Epithelial cell of proximal tubule (primary cell): ENCODE results near the gene MRPL48. TPM values are rescaled to one million over a fixed set of nuclear protein-coding genes. Genes with fewer than 3 reads are reported as not detected.
A peak's percentile ranks its signal among the peaks of the same experiment; 100 is the strongest.

Experiments used
- DNase-seq: peaks from one replicate; pipeline ENCODE4 v3.0.0-alpha.2; 2011; ENCODE audit warnings: low read depth
- H3K4me3 ChIP-seq: 2 replicates; pipeline ENCODE4 v1.5.1; 2011; ENCODE audit warnings: low read depth, mild to moderate bottlenecking, low read length
- CTCF ChIP-seq: conservative IDR thresholded peaks from 2 replicates; pipeline ENCODE4 v1.5.1; 2012; ENCODE audit warnings: low read depth, mild to moderate bottlenecking, low read length
- total RNA-seq: library from RNA; depleted of rRNA; stranded (reverse); fragments of >200 nt; gene quantifications from 2 replicates; pipeline ENCODE4 v1.2.3, GENCODE V29; 2015

MRPL48 gene
- total RNA-seq, 1 donor from 2014 or later, result 49.4 TPM

- no peak for TF ChIP-seq CTCF
- no peak for DNase-seq
- no peak overlapping the region for H3K4me3 ChIP-seq
Measured at GRCh38 chr11:73889536-73889935, 101.9 kb downstream of the MRPL48 start.

- TF ChIP-seq CTCF, result no peak
- no peak for DNase-seq
- H3K4me3 ChIP-seq, result no peak overlapping the region
Measured at GRCh38 chr11:73893041-73893440, 105.4 kb downstream of the MRPL48 start.

GRCh38 chr11:73894725-73895335 lies 107.2 kb downstream of the MRPL48 start:
- no peak overlapping the region for H3K4me3 ChIP-seq
- no peak for TF ChIP-seq CTCF
- DNase-seq, result no peak

GRCh38 chr11:73902303-73902702 lies 114.6 kb downstream of the MRPL48 start:
- DNase-seq, result no peak
- no peak for TF ChIP-seq CTCF
- no peak overlapping the region for H3K4me3 ChIP-seq

GRCh38 chr11:73907191-73907590 lies 119.5 kb downstream of the MRPL48 start:
- H3K4me3 ChIP-seq, result no peak overlapping the region
- TF ChIP-seq CTCF, result peak; percentile 51
- DNase-seq, result peak; percentile 18

- DNase-seq, result no peak
- no peak for TF ChIP-seq CTCF
- no peak overlapping the region for H3K4me3 ChIP-seq
Measured at GRCh38 chr11:73912026-73912425, 124.4 kb downstream of the MRPL48 start.

GRCh38 chr11:73913472-73913871 lies 125.8 kb downstream of the MRPL48 start:
- no peak overlapping the region for H3K4me3 ChIP-seq
- TF ChIP-seq CTCF, result no peak
- DNase-seq, result no peak
